Measurements from ENCODE around the gene DOCK11.

DOCK11 gene

GRCh38 chrX:118724365-118724764 lies 228.8 kb downstream of the DOCK11 start:
- Histone ChIP-seq H3K4me1 (peaks cover 6% of the 10 kb centered on the region), H3K9ac (no peak overlapping the region), H3K4me2 (ENCODE audit: low read length) (no peak overlapping the region), H3K27ac (no peak overlapping the region), H3K27me3 (ENCODE audit: control insufficient read depth, insufficient read depth, low read length) (no peaks in the 10 kb centered on the region), H3K36me3 (ENCODE audit: control insufficient read depth, insufficient read depth, low read length) (no peaks in the 10 kb centered on the region), H2AFZ (no peak overlapping the region), H3K9me3 (ENCODE audit: control insufficient read depth, low read length) (no peaks in the 10 kb centered on the region), H3K4me3 (ENCODE audit: low read depth, low read length) (no peak overlapping the region), H3K79me2 (no peaks in the 10 kb centered on the region)
- TF ChIP-seq, protein P1, sequence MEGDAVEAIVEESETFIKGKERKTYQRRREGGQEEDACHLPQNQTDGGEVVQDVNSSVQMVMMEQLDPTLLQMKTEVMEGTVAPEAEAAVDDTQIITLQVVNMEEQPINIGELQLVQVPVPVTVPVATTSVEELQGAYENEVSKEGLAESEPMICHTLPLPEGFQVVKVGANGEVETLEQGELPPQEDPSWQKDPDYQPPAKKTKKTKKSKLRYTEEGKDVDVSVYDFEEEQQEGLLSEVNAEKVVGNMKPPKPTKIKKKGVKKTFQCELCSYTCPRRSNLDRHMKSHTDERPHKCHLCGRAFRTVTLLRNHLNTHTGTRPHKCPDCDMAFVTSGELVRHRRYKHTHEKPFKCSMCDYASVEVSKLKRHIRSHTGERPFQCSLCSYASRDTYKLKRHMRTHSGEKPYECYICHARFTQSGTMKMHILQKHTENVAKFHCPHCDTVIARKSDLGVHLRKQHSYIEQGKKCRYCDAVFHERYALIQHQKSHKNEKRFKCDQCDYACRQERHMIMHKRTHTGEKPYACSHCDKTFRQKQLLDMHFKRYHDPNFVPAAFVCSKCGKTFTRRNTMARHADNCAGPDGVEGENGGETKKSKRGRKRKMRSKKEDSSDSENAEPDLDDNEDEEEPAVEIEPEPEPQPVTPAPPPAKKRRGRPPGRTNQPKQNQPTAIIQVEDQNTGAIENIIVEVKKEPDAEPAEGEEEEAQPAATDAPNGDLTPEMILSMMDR (IDR thresholded peaks at IDR 0.05) = no peak

DNA sequence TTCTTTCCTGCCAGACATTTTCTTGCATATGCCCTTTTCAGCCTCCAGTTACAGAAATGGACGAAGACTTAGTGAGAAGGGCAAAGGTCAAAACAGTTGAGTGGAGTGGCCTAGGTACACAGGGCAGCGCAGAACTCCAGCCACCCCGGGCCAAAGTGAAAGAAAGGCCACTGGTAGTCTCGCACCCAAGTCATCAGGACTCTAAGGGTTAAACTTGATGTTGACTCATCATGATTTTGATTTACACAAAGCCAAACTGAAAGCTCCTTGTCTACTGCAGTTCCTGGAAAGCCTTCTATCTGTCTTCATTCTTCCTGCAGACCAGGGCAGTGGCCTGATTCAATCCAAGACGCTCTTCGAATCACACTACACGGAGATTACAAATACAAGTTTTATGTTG lies 229.2 kb downstream of the DOCK11 start:
- Histone ChIP-seq H3K4me1 (peaks cover 6% of the 10 kb centered on the region), H3K36me3 (ENCODE audit: control insufficient read depth, insufficient read depth, low read length) (no peaks in the 10 kb centered on the region), H3K4me2 (ENCODE audit: low read length) (no peak overlapping the region), H2AFZ (no peak overlapping the region), H3K27me3 (ENCODE audit: control insufficient read depth, insufficient read depth, low read length) (no peaks in the 10 kb centered on the region), H3K79me2 (no peaks in the 10 kb centered on the region), H3K9ac (no peak overlapping the region), H3K4me3 (ENCODE audit: low read depth, low read length) (no peak overlapping the region), H3K9me3 (ENCODE audit: control insufficient read depth, low read length) (no peaks in the 10 kb centered on the region), H3K27ac (no peak overlapping the region)
- TF ChIP-seq, protein P1 (IDR thresholded peaks at IDR 0.05) = no peak

GRCh38 chrX:118726396-118726795 lies 230.8 kb downstream of the DOCK11 start:
- H2AFZ ChIP-seq = peak overlapping the region; percentile 84
- H3K9me3 ChIP-seq (ENCODE audit: control insufficient read depth, low read length) = no peaks in the 10 kb centered on the region
- no peak overlapping the region for H3K4me3 ChIP-seq (ENCODE audit: low read depth, low read length)
- H3K36me3 ChIP-seq (ENCODE audit: control insufficient read depth, insufficient read depth, low read length) = no peaks in the 10 kb centered on the region
- H3K27ac ChIP-seq = peak overlapping the region; percentile 92
- peaks cover 6% of the 10 kb centered on the region for H3K4me1 ChIP-seq
- no peak overlapping the region for H3K9ac ChIP-seq
- H3K27me3 ChIP-seq (ENCODE audit: control insufficient read depth, insufficient read depth, low read length) = no peaks in the 10 kb centered on the region
- H3K4me2 ChIP-seq (ENCODE audit: low read length) = peak overlapping the region; percentile 59
- H3K79me2 ChIP-seq = no peaks in the 10 kb centered on the region
- TF ChIP-seq, protein P1 (IDR thresholded peaks at IDR 0.05) = no peak

DNA sequence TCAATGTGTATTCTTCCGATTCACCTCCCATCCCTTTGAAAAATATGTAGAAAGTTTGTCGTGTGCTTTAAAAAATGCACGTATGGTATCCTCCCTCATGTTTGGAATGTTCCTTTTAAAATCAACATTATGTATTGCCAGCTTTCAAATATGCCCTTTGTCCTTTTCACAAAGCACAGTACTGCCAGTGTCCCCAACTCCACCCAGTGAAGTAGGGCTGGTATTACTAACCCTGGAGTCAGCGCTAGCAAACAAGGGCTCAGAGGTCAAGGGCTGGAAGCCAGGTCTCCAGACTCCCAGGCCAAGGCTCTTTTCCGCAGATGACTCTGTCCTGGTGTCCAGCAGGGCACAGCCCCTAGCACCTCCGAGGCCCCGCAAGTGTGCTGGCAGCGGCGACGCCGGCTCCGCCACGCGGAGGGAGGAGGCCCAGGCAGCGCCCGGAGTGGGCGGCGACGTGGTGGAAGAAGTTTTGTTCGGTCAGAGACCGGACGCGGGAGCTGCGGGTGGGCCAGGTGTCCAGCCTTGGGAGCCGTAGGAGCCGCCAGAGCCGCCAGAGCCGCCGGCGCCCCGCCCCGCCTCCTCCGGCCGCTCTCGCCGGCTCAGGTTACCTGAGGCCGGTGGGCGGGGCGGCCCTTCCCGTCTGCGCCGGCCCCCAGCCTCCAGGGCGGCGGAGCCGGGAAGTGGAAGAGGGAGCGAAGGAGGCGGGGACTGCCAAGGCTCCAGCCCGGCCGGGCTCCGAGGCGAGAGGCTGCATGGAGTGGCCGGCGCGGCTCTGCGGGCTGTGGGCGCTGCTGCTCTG lies 231.5 kb downstream of the DOCK11 start, which contains the start of gene IL13RA1:
Gene IL13RA1, plus strand, starts transcription at position 720 of the 799 bp plus-strand sequence. Its CDS starts 33 bp downstream, at position 753.
- Histone ChIP-seq H3K9ac (peak within 1 kb of the TSS; percentile 61), H3K36me3 (ENCODE audit: control insufficient read depth, insufficient read depth, low read length) (no peaks in the 10 kb centered on the region), H3K4me2 (ENCODE audit: low read length) (peak within 1 kb of the TSS; percentile 59), H3K27ac (peak within 1 kb of the TSS; percentile 92), H2AFZ (peak within 1 kb of the TSS; percentile 84), H3K9me3 (ENCODE audit: control insufficient read depth, low read length) (no peaks in the 10 kb centered on the region), H3K4me1 (peaks cover 6% of the 10 kb centered on the region), H3K4me3 (ENCODE audit: low read depth, low read length) (peak within 1 kb of the TSS; percentile 54), H3K27me3 (ENCODE audit: control insufficient read depth, insufficient read depth, low read length) (no peaks in the 10 kb centered on the region), H3K79me2 (no peaks in the 10 kb centered on the region)
- TF ChIP-seq, protein P1 (IDR thresholded peaks at IDR 0.05) = peak; percentile 9

All from parathyroid adenoma (tissue), 2 donors.